GM06990 (cell line): ENCODE measurements around the gene POR.

ENCODE experiments used
- DNase-seq: peaks from one replicate; pipeline ENCODE4 v3.0.0-alpha.2; 2011; ENCODE audit not compliant: insufficient read length; ENCODE audit errors: extremely low read depth
- H3K27me3 ChIP-seq: replicated peaks from 2 replicates; pipeline ENCODE4 v1.6.0; 2011; ENCODE audit warnings: low read length; ENCODE audit not compliant: control insufficient read depth, insufficient read depth
- H3K36me3 ChIP-seq: 2 replicates; pipeline ENCODE4 v1.5.1; 2011; ENCODE audit warnings: low read length; ENCODE audit not compliant: control insufficient read depth, insufficient read depth
- H3K4me3 ChIP-seq: replicated peaks from 2 replicates; pipeline ENCODE4 v1.5.1; 2011; ENCODE audit warnings: low read depth, mild to moderate bottlenecking, control low read depth, low read length
- CTCF ChIP-seq: IDR thresholded peaks from 2 replicates; pipeline ENCODE4 v1.5.1; 2011; ENCODE audit warnings: low read length, control low read depth, mild to moderate bottlenecking, inconsistent platforms; ENCODE audit not compliant: insufficient read depth, poor library complexity, severe bottlenecking

The POR gene

GRCh38 chr7:75914655-75915415, at the start of gene POR:
Gene POR, plus strand, starts transcription at chr7:75915155. Its CDS starts 38,847 bp downstream, at chr7:75954002.
- H3K36me3 ChIP-seq = no peaks in the 10 kb centered on the region
- H3K27me3 ChIP-seq = no peaks in the 10 kb centered on the region
- DNase-seq = peak; percentile 98
- no peak for TF ChIP-seq CTCF
- H3K4me3 ChIP-seq = peak within 1 kb of the TSS; percentile 92

GRCh38 chr7:75866114-75866488, 48.9 kb upstream of the POR start:
- H3K36me3 ChIP-seq = no peaks in the 10 kb centered on the region
- H3K4me3 ChIP-seq = no peak overlapping the region
- no peaks in the 10 kb centered on the region for H3K27me3 ChIP-seq
- DNase-seq = no peak
- no peak for TF ChIP-seq CTCF

GRCh38 chr7:75866489-75867389, 48.2 kb upstream of the POR start:
- no peaks in the 10 kb centered on the region for H3K27me3 ChIP-seq
- H3K4me3 ChIP-seq = no peak overlapping the region
- TF ChIP-seq CTCF = peak; percentile 98
- no peaks in the 10 kb centered on the region for H3K36me3 ChIP-seq
- DNase-seq = peak; percentile 32

- no peaks in the 10 kb centered on the region for H3K27me3 ChIP-seq
These were observed 47.6 kb upstream of the POR start for GRCh38 chr7:75867390-75867717.

GRCh38 chr7:75868153-75868552, 46.8 kb upstream of the POR start:
- Histone ChIP-seq H3K4me3 (no peak overlapping the region), H3K27me3 (no peaks in the 10 kb centered on the region), H3K36me3 (no peaks in the 10 kb centered on the region)
- no peak for TF ChIP-seq CTCF
- no peak for DNase-seq

More at GRCh38 chr7:75867390-75867717, 47.6 kb upstream of the POR start:
- no peak for TF ChIP-seq CTCF
- Histone ChIP-seq H3K36me3 (no peaks in the 10 kb centered on the region), H3K4me3 (no peak overlapping the region)
- no peak for DNase-seq
